ENCODE measurements around the gene ATP2C2.

- TF ChIP-seq CTCF (conservative IDR thresholded peaks at IDR 0.05; ENCODE audit: low read depth, low read length) (no peak), EZH2 (IDR thresholded peaks at IDR 0.05; ENCODE audit: borderline replicate concordance, low read depth, low read length, poor library complexity, severe bottlenecking) (no peak)
These were observed 36.8 kb downstream of the ATP2C2 start for GRCh38 chr16:84404936-84405639.
